GM19395 (cell line): ENCODE measurements around the gene DIAPH3.
"Not testable (repeated sequence)": the region's sequence is repeated elsewhere in the genome, so short reads cannot be mapped to it uniquely, and the experiment has no call there.

Source experiments
- ATAC-seq: cut with Tn5 transposase; IDR thresholded peaks from one replicate; pipeline ENCODE4 v1.9.1; 2021; ENCODE audit warnings: mild to moderate bottlenecking, moderate library complexity; ENCODE audit not compliant: unreplicated experiment

The DIAPH3 gene, protein sequence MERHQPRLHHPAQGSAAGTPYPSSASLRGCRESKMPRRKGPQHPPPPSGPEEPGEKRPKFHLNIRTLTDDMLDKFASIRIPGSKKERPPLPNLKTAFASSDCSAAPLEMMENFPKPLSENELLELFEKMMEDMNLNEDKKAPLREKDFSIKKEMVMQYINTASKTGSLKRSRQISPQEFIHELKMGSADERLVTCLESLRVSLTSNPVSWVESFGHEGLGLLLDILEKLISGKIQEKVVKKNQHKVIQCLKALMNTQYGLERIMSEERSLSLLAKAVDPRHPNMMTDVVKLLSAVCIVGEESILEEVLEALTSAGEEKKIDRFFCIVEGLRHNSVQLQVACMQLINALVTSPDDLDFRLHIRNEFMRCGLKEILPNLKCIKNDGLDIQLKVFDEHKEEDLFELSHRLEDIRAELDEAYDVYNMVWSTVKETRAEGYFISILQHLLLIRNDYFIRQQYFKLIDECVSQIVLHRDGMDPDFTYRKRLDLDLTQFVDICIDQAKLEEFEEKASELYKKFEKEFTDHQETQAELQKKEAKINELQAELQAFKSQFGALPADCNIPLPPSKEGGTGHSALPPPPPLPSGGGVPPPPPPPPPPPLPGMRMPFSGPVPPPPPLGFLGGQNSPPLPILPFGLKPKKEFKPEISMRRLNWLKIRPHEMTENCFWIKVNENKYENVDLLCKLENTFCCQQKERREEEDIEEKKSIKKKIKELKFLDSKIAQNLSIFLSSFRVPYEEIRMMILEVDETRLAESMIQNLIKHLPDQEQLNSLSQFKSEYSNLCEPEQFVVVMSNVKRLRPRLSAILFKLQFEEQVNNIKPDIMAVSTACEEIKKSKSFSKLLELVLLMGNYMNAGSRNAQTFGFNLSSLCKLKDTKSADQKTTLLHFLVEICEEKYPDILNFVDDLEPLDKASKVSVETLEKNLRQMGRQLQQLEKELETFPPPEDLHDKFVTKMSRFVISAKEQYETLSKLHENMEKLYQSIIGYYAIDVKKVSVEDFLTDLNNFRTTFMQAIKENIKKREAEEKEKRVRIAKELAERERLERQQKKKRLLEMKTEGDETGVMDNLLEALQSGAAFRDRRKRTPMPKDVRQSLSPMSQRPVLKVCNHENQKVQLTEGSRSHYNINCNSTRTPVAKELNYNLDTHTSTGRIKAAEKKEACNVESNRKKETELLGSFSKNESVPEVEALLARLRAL

DNA sequence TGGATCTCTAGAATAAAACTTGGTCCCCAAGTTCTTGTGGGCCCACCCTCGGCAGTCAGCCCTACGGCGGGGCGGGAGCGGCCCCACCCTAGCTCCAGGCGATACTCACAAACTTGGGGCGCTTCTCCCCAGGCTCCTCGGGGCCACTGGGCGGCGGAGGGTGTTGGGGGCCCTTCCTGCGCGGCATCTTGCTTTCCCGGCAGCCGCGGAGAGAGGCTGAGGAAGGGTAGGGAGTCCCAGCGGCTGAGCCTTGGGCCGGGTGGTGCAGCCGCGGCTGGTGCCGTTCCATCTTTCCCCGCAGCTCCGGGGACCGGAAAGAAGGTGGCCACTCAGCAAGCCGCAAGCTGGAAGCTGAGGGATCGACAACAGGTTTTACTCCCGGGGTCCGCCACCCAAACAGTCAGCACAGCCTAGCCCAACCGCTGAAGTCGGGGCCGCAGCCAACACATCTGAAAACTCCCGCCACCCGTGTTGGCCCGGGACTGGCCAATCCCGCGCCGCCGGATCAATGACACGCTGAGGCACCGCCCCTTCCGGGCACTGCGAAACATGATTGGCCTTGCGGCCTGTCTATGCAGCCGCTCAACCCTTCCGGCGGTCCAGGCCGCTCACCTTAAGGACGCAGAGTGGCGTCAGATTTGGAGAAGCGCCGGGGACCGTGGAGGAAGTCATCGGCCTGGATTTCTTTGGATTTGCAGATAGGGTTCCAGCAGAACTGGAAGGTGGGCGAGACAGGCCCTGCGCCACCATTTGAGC lies at the start of gene DIAPH3:
Gene DIAPH3 (minus strand): TSS at position 451 of the 756 bp plus-strand sequence. CDS start 162 bp downstream, at position 289.
- ATAC-seq: peak; percentile 99

DNA sequence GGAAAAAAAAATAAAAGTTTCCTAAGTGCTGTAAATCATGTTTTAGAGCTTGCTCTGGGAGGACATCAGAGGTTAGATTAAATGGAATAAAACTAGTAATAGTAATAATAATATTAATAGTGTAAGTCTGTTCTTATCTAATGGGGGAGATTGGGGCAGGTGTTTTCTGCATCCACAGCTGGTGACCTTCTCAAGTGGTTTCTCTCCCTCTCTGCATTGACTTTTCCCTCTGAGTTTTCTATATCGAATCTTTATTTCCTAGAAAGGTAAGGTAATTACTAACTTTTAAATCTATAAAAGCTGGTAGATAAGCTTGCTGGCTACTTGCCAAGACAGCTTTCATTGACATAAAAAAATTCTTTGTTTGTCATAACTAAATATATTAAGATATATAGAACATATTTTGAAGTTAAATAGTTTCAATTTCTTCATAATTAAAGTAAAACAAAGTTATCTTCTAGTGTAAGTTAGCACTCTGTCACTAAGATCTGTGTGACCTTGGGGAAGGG lies 49.6 kb upstream of the DIAPH3 start:
- ATAC-seq: no peak

DNA sequence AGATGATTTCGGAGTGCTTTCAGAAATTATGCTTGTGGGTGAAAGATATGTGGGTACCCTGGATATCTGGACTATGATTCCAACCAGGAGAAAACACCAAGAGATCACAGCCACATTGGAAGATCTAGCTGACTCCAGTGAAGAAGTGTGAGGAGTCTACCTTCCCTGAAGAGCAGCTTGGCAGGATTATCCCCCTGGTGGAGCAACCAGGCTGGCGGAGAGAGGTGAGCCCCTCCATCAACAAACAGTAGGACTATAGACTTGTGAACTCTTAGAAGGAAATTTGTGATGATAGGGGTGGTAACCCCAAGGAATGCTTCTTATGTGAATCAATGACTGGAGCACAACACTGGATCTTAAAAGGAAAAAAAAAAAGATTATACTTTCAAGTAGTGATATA lies 47.8 kb upstream of the DIAPH3 start:
- no peak for ATAC-seq

DNA sequence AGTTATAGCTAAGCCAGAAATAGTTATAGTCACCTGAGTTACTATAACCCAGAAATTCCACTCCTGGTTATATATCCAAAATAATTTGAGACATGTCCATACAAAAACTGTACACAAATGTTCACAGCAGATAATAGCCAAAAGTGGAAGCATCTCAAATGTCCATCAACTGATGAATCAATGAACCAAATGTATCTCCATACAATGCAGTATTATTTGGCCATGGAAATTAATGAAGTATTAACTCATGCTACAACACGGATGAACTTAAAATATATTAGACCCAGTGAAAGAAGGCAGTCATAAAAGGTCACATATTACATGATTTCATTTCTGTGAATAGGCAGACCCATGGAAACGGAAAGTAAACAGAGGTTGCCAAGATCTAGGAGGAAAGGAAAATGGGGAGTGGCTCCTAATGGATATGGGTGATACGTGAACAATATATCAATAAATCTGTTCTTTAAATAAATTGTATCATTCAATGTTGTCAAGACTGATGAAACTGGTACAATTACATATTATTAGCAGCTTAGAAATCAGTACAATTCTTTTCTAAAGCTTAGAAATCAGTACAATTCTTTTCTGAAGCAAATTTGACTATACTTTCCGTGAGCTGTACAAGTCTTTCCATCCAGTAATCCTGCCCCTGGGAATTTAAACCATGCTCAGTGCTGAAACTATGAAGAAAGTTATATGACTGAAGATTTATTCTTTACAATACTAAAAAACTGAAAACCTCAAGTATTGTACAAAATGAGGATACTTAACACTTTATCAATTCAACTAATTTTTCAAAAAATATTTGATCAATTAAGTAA lies 47.0 kb upstream of the DIAPH3 start:
- no peak for ATAC-seq

DNA sequence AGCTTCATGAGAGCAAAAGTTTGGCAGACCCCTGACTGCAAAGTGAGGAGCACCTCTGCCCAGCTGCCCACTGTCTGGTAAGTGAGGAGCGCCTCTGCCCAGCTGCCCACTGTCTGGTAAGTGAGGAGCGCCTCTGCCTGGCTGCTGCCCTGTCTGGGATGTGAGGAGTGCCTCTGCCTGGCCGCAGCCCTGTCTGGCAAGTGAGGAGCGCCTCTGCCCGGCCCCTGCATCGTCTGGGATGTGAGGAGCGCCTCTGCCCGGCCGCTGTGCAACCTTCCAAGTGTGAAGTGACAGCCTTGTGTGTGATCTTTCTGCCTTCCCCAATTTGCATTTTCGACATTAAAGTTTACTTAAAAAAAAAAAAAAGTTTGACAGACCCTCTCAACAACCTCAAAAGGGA lies 41.8 kb upstream of the DIAPH3 start:
- not testable (repeated sequence) for ATAC-seq

DNA sequence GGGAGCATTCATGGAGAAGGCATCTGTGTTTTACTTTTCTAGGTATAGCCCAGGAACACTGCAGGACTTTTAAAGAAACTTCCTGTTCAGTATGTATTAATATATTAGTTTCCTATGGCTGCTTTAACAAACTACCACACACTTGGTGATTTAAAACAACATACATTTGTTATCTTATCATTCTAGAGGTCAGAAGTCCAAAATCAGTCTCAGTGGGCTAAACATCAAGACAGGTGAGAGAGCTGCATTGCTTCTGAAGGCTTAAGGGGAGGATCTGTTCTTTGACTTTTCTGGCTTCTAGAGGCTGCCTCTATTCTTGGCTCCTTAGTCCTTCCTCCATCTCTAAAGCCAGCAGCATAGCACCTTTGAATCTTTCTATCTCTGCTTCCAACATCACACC lies 37.6 kb upstream of the DIAPH3 start:
- no peak for ATAC-seq

DNA sequence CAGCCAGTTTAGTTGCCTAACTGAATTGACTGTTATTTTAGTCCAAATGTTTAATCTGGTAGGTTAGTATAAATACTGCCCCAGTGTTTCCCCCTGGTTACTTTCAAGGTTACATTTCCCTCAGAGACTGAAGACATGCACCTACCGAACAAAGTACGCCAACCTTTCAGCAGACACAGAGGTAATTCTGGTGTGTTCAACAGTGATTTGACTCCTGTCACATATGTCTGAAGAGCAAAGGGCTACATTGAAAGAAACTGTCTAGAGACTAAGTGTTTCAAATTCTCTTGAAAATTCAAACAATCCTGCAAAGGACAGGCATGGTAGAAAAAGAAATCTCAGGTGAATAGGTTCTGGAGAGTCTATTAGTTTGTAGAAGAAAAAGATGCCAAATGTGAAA lies 32.2 kb upstream of the DIAPH3 start:
- not testable (repeated sequence) for ATAC-seq

DNA sequence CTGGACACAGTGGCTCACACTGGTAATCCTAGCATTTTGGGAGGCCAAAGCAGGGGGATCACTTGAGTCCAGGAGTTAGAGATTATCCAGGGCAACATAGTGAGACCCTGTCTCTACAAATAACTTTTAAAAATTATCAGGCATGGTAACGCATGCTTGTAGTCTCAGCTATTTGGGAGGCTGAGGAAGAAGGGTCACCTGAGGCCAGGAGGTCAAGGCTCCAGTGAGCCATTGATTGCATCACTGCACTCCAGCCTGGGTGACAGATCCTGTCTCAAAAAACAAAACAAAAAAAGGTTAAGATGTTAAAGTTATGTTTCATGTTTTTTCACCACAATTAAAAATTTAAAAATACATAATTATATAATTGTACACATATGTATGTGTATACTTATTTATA lies 19.2 kb upstream of the DIAPH3 start:
- ATAC-seq: no peak

DNA sequence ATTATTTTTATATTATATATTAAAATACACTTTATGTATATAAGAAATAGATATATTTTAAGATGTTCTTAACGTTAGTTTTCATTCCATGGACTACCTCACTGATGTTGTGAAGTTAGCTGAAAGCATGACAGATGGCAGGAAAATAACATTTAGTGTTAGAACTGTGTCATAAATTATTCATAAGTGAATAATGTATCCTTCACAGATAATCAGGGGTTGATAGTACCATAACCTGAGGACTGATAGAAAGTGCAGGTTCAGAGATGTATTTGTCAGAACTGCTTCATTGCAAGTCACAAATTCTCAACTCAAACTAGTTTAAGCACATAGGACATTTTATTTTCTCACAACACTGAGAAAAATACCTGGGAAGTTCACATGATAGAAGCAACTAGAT lies 14.6 kb upstream of the DIAPH3 start:
- ATAC-seq: no peak

DNA sequence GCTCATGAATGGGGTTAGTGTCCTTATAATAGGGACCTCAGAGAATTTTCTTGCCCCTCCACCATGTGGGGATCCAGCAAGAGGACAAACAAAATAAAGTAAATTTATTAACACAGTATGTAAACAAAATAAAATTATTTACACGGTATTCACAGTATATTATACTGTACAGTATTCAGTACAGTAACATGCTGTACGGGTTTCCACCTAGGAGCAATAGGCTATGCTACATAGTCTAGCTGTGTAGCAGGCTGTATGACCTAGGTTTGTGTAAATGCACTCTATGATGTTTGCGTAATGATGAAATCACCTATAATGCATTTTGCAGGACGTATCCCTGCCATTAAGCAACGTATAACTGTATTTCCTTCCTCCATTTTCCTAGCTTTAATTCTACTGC lies 11.8 kb upstream of the DIAPH3 start:
- no peak for ATAC-seq

DNA sequence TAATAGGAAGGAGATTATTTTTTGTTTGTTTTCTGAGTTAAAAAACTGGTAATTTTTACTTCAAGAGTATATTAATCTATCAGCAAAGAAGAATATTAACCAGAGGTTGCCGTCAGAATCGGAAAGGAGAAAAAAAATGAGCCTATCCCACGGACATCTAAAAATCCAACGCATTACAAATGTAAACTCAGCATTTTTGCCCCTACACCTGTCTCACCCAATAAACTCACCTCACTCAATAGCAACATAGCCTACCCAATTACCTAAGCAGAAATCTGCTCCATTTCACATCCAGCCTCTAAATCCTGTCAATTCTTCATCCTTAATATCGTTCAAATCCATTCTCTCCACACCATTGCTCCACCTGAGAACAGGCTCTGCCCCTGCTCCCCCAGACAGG lies 10.4 kb upstream of the DIAPH3 start:
- no peak for ATAC-seq

DNA sequence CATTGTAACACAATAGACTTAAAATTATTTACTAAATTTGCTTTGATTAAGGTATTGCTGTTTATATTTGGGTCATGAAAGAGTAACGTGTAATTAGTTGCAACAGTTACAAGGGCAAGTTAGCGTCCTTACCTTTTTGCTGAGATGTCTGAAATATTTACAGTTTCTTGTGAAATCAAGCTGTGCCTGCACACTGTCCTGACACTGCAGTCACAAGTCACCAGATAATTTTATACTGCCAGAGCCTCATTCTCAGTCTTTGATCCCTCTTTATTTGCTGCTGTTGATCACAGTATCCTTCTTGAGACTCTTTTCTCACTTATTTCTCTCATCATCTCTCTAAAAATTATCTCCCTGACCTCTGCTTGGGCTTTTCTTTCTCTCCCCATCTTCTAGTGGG lies 8.4 kb upstream of the DIAPH3 start:
- no peak for ATAC-seq

DNA sequence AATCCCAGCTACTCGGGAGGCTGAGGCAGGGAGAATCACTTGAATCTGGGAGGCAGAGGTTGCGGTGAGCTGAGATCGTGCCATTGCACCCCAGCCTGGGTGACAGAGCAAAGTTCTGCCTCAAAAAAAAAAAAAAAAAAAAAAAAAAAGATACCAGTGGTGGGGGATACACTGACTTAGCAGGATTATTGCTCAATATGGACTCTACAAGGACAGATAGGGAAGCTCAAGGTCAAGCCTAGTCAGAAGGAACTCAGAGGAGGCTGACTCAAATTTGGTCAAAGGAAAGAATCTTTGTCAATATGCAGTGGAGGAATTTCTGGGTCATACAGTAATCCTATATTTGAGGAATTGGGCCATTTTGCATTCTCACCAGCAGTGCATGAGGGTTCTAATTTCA lies 6.7 kb upstream of the DIAPH3 start:
- ATAC-seq: no peak

DNA sequence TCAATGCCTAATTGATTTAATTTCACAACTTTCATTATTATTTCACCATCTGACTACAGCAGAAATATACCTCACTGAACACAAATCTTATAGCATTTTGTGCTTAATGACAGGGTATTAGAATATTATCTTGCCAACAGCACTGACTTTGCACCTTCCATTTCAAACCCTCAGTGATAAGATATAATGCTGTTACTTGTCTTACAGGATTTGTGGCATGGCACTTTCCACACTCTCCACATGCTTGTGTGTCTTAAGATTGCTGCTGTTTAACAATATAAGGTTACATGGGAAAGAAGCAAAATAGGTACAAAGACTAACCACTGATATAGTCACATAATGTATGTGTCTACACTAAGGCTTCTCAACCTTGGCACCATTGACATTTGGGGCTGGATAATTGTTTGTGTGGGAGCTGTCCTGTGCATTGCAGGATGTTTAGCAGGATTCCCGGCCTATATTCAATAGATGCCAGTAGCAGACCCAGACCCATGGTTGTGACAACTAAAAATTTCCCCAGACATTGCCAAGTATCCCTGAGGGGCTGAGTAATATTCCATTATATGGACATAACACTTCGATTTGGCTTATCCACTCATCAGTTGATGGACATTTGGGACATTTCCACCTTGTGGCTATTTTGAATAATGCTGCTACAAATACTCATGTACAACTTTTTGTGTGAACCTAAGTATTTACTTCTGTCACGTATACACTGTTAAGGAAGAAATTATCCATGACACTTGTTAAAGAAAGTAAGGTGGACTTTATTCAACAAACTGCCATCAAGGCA lies 5.7 kb upstream of the DIAPH3 start:
- ATAC-seq: no peak

DNA sequence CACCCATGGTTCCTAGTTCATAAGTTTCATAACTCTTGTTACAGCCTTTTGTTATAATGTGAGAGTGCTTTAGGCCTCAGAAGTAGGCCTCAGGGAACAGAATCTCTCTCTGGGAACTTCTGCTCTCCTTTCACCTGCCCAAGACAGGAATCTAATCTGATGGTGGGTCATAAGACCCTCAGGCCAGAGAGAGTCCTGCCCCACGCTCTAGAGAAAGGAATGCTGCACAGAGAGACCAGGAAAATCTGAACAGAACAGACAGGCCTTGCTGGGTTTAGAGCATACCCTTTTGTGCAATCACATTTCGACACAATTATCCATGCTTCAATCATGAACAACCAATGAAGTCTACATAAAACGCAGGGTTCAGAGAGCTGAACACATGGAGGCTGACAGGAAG lies 3.4 kb upstream of the DIAPH3 start:
- ATAC-seq: no peak

DNA sequence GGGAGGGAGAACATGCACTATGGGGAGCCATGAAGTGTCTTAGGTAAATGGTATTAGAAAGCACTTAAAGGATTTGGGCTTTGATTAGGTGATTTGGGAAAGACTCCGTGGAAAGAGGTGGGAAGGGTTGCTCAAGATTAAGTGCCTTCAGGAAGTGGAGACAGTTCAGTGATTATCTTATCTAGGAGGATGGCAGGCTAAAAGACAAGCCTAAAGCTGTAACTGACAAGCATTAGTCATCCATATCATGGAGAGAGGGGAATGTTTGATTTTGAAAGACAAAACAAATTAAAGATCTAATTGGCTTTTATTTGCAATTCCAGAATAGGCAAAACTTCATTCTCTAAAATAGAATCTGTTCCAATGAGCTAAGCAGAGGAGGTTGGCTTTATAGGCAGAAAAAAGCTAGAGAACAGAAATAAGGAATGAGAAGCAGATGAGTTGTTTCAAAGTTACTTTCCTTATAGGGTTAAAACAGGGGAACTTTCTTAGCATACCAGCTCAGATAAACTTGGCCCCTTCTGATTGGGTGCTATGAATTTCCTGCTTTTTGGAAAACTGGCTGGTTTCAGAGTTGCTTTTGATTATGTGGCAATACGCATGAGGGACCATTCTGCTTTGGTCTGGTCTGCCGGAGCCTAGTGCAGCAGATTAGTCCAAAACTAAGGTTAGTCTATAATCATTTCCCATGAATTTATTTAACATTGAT lies 1.8 kb upstream of the DIAPH3 start:
- ATAC-seq: no peak

DNA sequence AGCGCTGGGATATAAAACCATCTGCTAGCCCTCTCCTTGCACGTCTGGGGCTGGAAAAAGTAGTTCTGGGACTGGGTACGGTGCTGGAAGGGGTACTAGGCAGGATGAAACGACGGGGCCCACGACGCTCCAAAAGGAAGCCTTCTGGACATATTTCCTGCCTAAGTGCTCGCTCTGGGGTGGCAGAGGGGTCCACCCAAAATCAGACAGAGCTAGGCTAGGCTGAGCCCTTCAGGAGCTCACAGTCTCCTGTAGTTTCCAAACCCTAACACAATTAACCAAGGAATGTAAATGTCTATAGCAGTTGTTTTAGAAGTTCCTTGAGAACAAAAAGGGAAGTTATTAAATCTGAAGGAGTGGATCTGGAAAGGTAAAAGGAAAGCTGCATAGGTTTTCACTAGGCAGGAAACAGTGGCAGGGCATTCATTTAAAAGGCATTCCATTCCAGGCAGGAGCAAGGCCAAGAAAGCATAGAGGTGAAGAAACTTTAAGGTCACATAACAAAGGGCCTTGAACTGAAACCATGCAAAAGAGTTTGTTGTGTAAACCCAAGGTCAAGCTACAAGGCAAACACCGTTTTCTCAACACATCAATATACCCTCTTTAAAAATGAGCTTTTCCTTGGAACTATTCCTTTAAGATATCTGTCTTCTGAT lies 634 bp upstream of the DIAPH3 start:
- peak; percentile 30 for ATAC-seq

DNA sequence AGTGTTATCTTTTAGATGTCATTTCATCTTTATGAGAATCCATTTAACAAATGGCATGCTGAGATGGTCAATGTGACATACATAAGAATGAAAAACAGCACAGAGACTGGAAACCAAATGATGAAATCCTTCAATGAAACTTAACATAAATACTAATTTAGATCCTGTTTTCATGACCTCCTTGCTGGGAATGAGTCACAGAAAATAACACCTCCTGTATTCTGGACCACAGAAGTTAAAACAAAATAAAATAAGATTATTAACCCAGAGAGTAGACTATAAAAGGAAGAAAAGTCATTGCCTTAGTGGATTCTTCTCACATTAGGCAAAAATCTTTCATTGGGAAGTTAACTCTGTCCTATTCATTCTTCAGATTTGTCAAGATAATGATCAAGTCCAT lies 1.6 kb downstream of the DIAPH3 start:
- ATAC-seq: no peak
